Activated T-cell treated with anti-CD3 and anti-CD28 coated beads, Interleukin-2, amount 50 U/mL, for 72 hours (primary cell): Measurements from ENCODE around the gene RGS9BP. TPM values are rescaled to one million over a fixed set of nuclear protein-coding genes. Genes with fewer than 3 reads are reported as not detected.
A peak's percentile ranks its signal among the peaks of the same experiment; 100 is the strongest.
"Not testable (repeated sequence)": the region's sequence is repeated elsewhere in the genome, so short reads cannot be mapped to it uniquely, and the experiment has no call there.

ENCODE experiments used
- ATAC-seq, 2 donors: fragments of 150-1000 bp; cut with Tn5 transposase; replicated peaks in 1 of 2; 2 replicates each; pipeline ENCODE4 v1.10.0; 2021; ENCODE audit warnings: moderate library complexity in 2 of 2, mild to moderate bottlenecking in 1 of 2
- DNase-seq, 2 donors: peaks; one replicate each; pipeline ENCODE4 v3.0.0; 2021 to 2022; ENCODE audit warnings: mixed read lengths in 1 of 2
- H3K27ac Mint-ChIP-seq: one replicate; pipeline ENCODE4 v1.8.0; 2022; ENCODE audit warnings: mild to moderate bottlenecking, moderate library complexity, mixed read lengths
- H3K27me3 Mint-ChIP-seq: one replicate; pipeline ENCODE4 v1.8.0; 2022; ENCODE audit warnings: low read depth, mixed read lengths
- H3K36me3 Mint-ChIP-seq, 2 donors: one replicate each; pipeline ENCODE4 v1.8.0; 2022; ENCODE audit warnings: mixed read lengths in 2 of 2, mild to moderate bottlenecking in 1 of 2; ENCODE audit not compliant: insufficient read depth in 2 of 2
- H3K4me1 Mint-ChIP-seq: one replicate; pipeline ENCODE4 v1.8.0; 2022; ENCODE audit warnings: low read depth, mixed read lengths
- H3K4me3 Mint-ChIP-seq, 2 donors: one replicate each; pipeline ENCODE4 v1.8.0; 2022; ENCODE audit warnings: mild to moderate bottlenecking in 2 of 2, mixed read lengths in 2 of 2, moderate library complexity in 2 of 2
- H3K9me3 Mint-ChIP-seq, 2 donors: one replicate each; pipeline ENCODE4 v1.8.0; 2022; ENCODE audit warnings: mixed read lengths in 2 of 2
- total RNA-seq, 2 donors: library from RNA; stranded (reverse); gene quantifications; one replicate each; pipeline ENCODE4 v1.2.3, GENCODE V29; 2022

The RGS9BP gene
- total RNA-seq, 2 donors from 2014 or later, result 0.14 to 0.31 TPM

DNA sequence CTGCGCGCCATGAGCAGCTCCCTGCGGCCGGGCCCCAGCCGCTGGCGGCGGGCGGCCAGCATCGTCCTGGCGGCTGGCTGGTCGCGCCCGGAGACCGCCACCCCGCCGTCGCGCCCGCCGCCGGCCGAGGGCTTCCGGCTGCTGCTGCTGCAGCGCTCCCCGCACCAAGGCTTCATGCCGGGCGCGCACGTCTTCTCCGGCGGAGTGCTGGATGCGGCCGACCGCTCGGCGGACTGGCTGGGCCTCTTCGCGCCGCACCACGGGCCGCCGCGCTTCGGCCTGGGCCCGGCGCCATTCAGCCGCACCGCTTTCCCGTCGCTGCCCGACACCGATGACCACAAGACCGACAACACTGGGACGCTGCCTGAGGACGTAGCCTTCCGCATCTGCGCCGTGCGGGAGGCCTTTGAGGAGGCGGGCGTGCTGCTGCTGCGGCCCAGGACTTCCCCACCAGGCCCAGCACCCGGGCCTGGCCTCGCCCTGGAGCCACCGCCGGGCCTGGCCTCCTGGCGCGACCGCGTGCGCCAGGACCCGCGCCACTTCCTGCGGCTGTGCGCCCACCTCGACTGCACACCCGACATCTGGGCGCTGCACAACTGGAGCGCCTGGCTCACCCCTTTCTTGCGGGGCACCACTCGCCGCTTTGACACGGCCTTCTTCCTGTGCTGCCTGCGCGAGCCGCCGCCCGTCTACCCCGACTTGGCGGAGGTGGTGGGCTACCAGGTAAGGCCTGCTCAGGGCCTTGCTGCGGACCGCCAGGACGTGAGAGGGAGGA, 16.5 kb downstream of the RGS9BP start:
- H3K27ac Mint-ChIP-seq, result peak overlapping the region; percentile 87
- ATAC-seq (peak; percentile 64 to 66), DNase-seq (peak; percentile 69 to 73)
- peaks cover 59% of the 10 kb centered on the region for H3K4me1 Mint-ChIP-seq
- peaks cover 14 to 28% of the 10 kb centered on the region in 2 donors for H3K36me3 Mint-ChIP-seq
- H3K9me3 Mint-ChIP-seq, result no peaks in the 10 kb centered on the region
- H3K4me3 Mint-ChIP-seq, result peak overlapping the region; percentile 90 to 96
- no peaks in the 10 kb centered on the region for H3K27me3 Mint-ChIP-seq

DNA sequence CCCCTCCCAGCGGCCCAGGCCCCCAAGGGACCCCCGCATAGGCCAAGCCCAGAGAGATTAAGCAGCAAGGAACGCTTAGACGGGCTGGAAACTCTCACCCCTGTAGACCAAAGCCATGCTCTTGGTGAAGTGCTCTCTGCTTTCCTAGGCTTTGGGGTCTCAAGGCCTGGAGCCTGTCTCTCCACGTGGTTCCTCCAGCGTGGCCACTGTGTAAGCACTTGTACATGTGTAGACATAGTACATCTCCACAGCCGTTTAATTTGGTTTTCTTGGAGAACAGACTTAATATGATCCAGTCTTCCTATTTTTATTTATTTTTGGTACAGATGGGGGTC, 17.0 kb downstream of the RGS9BP start:
- ATAC-seq (peak in 1 of 2 donors; percentile 2), DNase-seq (no peak)
- H3K4me1 Mint-ChIP-seq, result peaks cover 63% of the 10 kb centered on the region
- H3K9me3 Mint-ChIP-seq, result no peaks in the 10 kb centered on the region
- peak overlapping the region; percentile 83 to 96 for H3K4me3 Mint-ChIP-seq
- peak overlapping the region; percentile 87 for H3K27ac Mint-ChIP-seq
- H3K36me3 Mint-ChIP-seq, result peaks cover 18 to 32% of the 10 kb centered on the region in 2 donors
- no peaks in the 10 kb centered on the region for H3K27me3 Mint-ChIP-seq

DNA sequence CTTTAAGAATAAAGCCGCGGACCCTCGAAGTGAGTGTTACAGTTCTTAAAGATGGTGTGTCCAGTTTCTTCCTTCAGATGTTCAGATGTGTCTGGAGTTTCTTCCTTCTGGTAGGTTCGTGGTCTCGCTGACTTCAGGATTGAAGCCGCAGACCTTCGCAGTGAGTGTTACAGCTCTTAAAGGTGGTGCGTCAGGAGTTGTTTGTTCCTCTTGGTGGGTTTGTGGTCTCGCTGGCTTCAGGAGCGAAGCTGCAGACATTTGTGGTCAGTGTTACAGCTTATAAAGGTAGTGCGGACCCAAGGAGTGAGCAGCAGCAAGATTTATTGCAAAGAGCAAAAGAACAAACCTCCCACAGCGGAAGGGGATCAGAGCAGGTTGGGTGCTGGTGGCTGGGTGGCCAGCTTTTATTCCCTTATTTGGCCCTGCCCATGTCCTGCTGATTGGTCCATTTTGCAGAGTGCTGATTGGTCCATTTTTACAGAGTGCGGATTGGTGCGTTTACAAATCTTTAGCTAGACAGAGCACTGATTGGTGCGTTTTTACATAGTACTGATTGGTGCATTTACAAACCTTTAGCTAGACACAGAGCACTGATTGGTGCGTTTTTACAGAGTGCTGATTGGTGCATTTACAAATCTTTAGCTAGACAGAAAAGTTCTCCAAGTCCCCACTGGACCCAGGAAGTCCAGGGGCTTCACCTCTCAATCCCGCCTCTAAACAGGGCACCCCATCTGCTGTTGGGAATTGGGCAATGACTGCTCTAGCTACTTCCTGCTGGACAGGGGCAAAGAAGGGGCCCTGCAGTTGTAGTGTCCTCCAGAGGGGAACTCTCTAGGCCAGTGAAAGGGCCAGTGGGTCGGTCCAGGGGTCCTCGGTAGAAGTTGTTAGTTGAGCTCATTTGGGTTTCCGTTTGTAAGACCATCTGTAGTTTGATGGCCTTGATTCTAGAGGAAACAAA, 17.8 kb downstream of the RGS9BP start:
- ATAC-seq (peak; percentile 16 to 30), DNase-seq (peak; percentile 64)
- not testable (repeated sequence) for H3K27me3 Mint-ChIP-seq, H3K9me3 Mint-ChIP-seq
- peaks cover 66% of the 10 kb centered on the region for H3K4me1 Mint-ChIP-seq
- peak overlapping the region; percentile 83 to 96 for H3K4me3 Mint-ChIP-seq
- H3K27ac Mint-ChIP-seq, result peak overlapping the region; percentile 87
- H3K36me3 Mint-ChIP-seq, result peaks cover 21 to 38% of the 10 kb centered on the region in 2 donors

DNA sequence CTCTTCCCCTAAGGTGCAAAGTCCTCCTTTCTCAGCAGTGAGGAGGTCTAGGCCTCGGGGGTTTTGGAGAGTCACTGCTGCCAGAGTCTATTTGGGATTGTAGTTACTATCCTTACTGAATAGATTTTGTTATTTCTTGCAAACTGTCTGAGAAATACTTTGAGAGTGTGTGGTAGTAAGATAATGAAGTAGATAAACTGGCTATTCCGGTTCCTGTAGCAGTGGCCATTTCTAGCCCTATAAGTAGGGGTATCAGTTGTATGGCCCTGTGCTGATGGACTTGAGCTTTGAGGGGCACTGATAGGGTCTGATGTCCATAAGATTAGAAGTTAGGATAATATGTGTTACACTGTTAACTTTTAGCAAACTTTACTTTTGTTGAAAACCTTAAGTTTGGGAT, 18.7 kb downstream of the RGS9BP start:
- peak overlapping the region; percentile 87 for H3K27ac Mint-ChIP-seq
- DNase-seq, ATAC-seq, H3K27me3 Mint-ChIP-seq, H3K9me3 Mint-ChIP-seq: not testable (repeated sequence)
- peak overlapping the region; percentile 83 to 96 for H3K4me3 Mint-ChIP-seq
- H3K4me1 Mint-ChIP-seq, result peaks cover 66% of the 10 kb centered on the region
- H3K36me3 Mint-ChIP-seq, result peaks cover 24 to 46% of the 10 kb centered on the region in 2 donors

DNA sequence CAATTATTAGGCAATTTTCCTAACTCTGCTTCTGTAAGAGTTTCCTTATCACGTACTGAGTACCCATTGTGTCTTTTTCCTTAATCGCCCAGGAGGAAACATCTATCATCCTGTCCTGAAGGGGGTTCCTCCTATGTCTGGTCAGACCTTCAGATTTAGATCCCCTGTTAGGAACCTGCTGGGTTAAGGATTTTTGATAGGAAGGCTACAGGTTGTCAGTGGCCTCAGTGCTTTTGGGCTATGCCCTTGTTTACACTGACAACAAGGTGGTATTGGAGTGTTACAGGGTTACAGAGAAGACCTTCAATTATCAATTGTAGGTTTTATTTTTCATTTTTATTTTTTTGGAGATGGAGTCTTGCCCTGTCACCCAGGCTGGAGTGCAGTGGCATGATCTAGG, 19.2 kb downstream of the RGS9BP start:
- H3K27ac Mint-ChIP-seq, ATAC-seq, H3K27me3 Mint-ChIP-seq, DNase-seq, H3K9me3 Mint-ChIP-seq: not testable (repeated sequence)
- H3K4me1 Mint-ChIP-seq, result peaks cover 62% of the 10 kb centered on the region
- H3K4me3 Mint-ChIP-seq, result peak overlapping the region; percentile 83 to 96
- H3K36me3 Mint-ChIP-seq, result peaks cover 28 to 50% of the 10 kb centered on the region in 2 donors

DNA sequence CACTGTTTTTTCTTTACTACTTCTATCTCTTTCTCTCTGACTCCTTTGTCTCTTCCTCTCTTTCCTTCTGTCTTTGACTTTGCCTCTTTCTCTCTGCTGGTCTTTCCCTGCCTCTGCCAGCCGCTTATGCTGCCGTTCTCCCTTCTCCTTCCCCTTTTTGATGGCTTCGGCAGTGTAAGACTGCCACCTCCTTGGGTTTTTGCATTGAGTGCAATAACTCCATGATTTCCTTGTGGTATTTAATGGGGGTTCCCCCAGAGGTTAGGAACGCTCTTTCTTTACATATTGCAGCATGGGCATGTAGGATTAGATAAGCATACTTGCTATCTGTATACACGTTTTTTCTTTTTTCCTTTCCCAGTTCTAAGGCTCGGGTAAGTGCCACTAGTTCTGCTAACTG, 19.9 kb downstream of the RGS9BP start:
- peak overlapping the region; percentile 73 for H3K27ac Mint-ChIP-seq
- H3K36me3 Mint-ChIP-seq, result peaks cover 28 to 56% of the 10 kb centered on the region in 2 donors
- ATAC-seq, H3K9me3 Mint-ChIP-seq, DNase-seq, H3K27me3 Mint-ChIP-seq: not testable (repeated sequence)
- H3K4me3 Mint-ChIP-seq, result peak overlapping the region; percentile 74 to 76
- H3K4me1 Mint-ChIP-seq, result peaks cover 58% of the 10 kb centered on the region

DNA sequence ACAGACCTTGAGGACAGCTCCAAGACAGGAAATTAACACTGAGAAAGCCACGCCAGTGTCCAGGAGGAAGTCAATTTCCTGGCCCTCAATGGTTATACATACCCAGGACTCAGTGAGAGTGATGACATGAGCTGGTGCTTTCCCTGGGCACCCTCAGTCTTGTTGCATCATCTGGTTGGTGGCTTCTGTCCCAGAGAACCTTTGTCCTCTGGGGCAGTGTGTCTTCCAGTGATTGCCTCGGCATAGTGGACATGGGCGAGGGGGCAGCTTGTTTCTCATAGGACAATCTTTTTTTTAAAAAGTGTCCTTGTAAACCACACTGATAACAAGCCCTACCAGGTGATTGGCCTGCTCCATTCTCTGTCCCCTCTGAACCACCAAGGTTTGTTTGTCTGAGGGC, 21.1 kb downstream of the RGS9BP start:
- peaks cover 28 to 62% of the 10 kb centered on the region in 2 donors for H3K36me3 Mint-ChIP-seq
- H3K9me3 Mint-ChIP-seq, H3K27me3 Mint-ChIP-seq, ATAC-seq: not testable (repeated sequence)
- peak overlapping the region; percentile 39 to 76 for H3K4me3 Mint-ChIP-seq
- peak overlapping the region; percentile 73 for H3K27ac Mint-ChIP-seq
- H3K4me1 Mint-ChIP-seq, result peaks cover 47% of the 10 kb centered on the region
- DNase-seq, result peak; percentile 25 to 28

DNA sequence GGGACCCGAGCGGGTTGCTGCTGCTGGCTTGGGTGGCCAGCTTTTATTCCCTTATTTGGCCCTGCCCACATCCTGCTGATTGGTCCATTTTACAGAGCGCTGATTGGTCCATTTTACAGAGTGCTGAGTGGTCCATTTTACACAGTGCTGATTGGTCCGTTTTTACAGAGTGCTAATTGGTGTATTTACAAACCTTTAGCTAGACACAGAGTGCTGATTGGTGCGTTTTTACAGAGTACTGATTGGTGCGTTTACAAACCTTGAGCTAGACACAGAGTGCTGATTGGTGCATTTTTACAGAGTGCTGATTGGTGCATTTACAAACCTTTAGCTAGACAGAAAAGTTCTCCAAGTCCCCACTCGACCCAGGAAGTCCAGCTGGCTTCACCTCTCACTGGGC, 24.5 kb downstream of the RGS9BP start:
- not testable (repeated sequence) for H3K4me3 Mint-ChIP-seq, ATAC-seq, DNase-seq, H3K9me3 Mint-ChIP-seq, H3K27me3 Mint-ChIP-seq, H3K27ac Mint-ChIP-seq
- H3K36me3 Mint-ChIP-seq, result peaks cover 25 to 74% of the 10 kb centered on the region in 2 donors
- H3K4me1 Mint-ChIP-seq, result peaks cover 22% of the 10 kb centered on the region

DNA sequence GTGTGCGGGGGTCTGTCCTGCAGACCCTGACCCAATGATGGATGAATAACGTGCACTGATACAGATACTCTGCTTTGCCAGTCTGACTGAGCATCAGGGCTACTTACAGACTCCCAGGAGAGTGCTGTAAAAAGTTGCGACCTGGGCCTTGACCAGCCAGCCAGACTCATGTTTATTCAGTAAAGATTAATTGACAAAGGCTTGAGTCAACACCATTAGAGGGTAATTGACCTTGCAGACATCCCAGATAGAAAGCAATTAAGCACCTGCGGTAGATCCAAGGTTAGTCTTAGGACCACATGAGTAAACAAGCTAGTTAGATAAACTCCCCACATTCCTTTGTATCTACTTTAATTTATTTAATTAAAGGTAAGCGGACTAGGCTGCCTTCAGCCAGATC, 26.4 kb downstream of the RGS9BP start:
- Mint-ChIP-seq H3K27ac (no peak overlapping the region), H3K36me3 (peaks cover 21 to 70% of the 10 kb centered on the region in 2 donors), H3K4me1 (peaks cover 7% of the 10 kb centered on the region), H3K4me3 (no peak overlapping the region), H3K9me3 (peaks cover 3 to 5% of the 10 kb centered on the region in 2 donors), H3K27me3 (no peaks in the 10 kb centered on the region)
- ATAC-seq (no peak), DNase-seq (no peak)

DNA sequence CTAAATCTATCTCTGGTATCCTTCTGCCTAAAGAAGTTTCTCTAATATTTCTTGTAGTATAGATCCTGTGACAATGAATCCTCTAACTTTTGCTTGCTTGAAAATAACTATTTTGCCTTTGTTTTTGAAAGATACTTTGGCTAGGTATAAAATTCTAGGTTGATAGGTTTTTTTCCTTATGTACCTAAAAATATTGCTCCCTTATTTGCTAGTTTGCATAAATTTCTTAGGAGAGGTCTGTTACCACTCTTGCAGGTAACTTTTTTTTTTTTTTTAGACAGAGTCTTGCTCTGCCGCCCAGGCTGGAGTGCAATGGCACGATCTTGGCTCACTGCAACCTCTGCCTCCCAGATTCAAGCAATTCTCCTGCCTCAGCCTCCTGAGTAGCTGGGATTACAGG, 28.4 kb downstream of the RGS9BP start:
- H3K4me3 Mint-ChIP-seq, H3K9me3 Mint-ChIP-seq, H3K27ac Mint-ChIP-seq: not testable (repeated sequence)

DNA sequence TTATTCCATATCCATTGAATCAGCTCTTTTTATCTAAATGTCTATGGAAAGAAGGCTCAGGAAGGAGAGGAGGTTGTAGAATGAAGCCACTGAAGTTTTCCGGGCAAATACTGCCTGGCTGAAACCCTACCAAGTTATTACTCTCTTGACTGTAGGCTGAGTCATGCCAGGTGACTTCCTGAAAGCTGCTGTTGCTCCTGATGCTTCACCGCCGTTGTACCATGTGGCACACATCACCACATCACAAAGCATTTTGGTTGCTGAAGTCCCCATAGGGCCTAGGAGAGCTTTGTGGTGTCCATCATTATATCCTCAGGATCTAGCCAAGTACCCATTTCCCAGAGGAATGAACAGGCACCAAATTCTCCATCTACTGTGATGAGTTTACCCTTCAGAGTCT, 32.8 kb downstream of the RGS9BP start:
- Mint-ChIP-seq H3K4me3 (peak overlapping the region; percentile 32 to 37), H3K27me3 (no peaks in the 10 kb centered on the region), H3K36me3 (peaks cover 11 to 45% of the 10 kb centered on the region in 2 donors), H3K9me3 (peaks cover 3% of the 10 kb centered on the region in 2 donors), H3K27ac (peak overlapping the region; percentile 88), H3K4me1 (peaks cover 12% of the 10 kb centered on the region)
- peak; percentile 92 to 98 for ATAC-seq
- DNase-seq, result peak; percentile 46 to 50

More for the DNA sequence above, 28.4 kb downstream of the RGS9BP start:
- Mint-ChIP-seq H3K4me1 (peaks cover 11% of the 10 kb centered on the region), H3K36me3 (peaks cover 16 to 64% of the 10 kb centered on the region in 2 donors)
- not testable (repeated sequence) for ATAC-seq, DNase-seq, H3K27me3 Mint-ChIP-seq

DNA sequence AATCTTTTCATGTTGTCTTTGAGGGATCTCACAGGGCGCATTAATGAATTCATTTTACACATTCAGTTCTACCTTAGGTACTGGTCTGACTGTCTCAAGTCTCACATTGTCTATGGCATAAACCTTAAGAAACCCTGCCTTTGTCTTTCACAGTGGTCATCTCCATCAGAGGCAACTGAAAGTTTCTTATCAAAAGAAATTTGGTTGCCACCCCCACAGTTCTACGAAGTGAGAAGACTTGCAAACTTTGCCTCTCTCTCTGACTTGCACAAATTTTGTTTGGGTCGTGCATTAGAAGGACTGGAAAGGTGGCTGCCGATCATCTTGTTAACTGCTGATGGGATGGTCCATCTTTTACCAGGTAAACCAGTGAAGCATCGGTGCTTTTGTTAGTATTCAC, 33.4 kb downstream of the RGS9BP start:
- peaks cover 8 to 40% of the 10 kb centered on the region in 2 donors for H3K36me3 Mint-ChIP-seq
- H3K27ac Mint-ChIP-seq, result peak overlapping the region; percentile 88
- H3K9me3 Mint-ChIP-seq, result peaks cover 3% of the 10 kb centered on the region in 2 donors
- H3K27me3 Mint-ChIP-seq, result no peaks in the 10 kb centered on the region
- H3K4me1 Mint-ChIP-seq, result peaks cover 12% of the 10 kb centered on the region
- peak; percentile 29 to 31 for ATAC-seq
- no peak for DNase-seq
- H3K4me3 Mint-ChIP-seq, result peak overlapping the region in 1 of 2 donors; percentile 10

DNA sequence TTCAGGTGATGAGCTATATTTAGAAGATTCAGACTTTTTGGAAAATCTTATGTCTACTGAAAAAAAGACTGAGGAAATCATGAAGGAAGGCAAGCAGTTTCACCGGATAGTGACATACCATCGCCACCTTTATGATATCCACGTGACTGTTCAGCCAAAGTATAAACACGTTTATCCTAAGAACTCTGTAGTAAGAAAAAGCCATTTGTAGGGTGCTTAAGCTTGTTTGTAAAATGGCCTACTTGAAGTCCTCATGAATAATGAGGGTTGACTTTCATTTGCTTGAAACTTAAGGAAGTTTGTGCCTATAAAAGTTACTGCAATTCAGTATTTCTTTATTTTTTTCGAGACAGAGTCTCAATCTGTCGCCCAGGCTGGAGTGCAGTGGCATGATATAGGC, 36.1 kb downstream of the RGS9BP start:
- Mint-ChIP-seq H3K9me3 (no peaks in the 10 kb centered on the region), H3K27ac (no peak overlapping the region), H3K4me1 (peaks cover 12% of the 10 kb centered on the region), H3K36me3 (peaks cover 5 to 35% of the 10 kb centered on the region in 2 donors), H3K27me3 (no peaks in the 10 kb centered on the region), H3K4me3 (no peak overlapping the region)
- DNase-seq, result no peak
- ATAC-seq, result no peak
